ENCODE measurements around the gene KIF5A. TPM values are rescaled to one million over a fixed set of nuclear protein-coding genes. Genes with fewer than 3 reads are reported as not detected.
"Not testable (repeated sequence)": the region's sequence is repeated elsewhere in the genome, so short reads cannot be mapped to it uniquely, and the experiment has no call there.

Gene KIF5A
- total RNA-seq, 4 donors from 2014 or later, result 0.34 to 0.67 (median 0.51) TPM

DNA sequence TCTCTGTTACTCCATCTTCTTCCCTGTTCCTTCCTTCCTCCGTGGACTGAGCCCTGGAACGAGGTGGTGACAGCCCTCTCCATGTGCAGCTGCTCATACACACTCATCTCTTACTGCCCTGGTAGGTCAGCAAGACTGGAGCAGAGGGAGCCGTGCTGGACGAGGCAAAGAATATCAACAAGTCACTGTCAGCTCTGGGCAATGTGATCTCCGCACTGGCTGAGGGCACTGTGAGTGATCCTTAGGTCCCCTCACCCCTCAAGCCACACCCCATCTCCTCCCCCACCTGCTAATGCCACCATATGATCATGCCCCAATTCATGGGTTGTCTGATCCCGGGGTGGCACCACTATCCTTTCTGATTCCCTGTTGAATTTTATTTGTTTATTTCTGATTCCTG lies 19.0 kb downstream of the KIF5A start:
- no peak overlapping the region for H3K4me3 ChIP-seq (replicated peaks in 1 of 3)
- WGBS, 2 donors, result 80 to 85% methylated on average over 6 of the region's 6 CpGs
- no peak for DNase-seq
- H3K36me3 ChIP-seq, result no peaks in the 10 kb centered on the region
- H3K9me3 ChIP-seq, result no peaks in the 10 kb centered on the region
- TF ChIP-seq, protein P1, sequence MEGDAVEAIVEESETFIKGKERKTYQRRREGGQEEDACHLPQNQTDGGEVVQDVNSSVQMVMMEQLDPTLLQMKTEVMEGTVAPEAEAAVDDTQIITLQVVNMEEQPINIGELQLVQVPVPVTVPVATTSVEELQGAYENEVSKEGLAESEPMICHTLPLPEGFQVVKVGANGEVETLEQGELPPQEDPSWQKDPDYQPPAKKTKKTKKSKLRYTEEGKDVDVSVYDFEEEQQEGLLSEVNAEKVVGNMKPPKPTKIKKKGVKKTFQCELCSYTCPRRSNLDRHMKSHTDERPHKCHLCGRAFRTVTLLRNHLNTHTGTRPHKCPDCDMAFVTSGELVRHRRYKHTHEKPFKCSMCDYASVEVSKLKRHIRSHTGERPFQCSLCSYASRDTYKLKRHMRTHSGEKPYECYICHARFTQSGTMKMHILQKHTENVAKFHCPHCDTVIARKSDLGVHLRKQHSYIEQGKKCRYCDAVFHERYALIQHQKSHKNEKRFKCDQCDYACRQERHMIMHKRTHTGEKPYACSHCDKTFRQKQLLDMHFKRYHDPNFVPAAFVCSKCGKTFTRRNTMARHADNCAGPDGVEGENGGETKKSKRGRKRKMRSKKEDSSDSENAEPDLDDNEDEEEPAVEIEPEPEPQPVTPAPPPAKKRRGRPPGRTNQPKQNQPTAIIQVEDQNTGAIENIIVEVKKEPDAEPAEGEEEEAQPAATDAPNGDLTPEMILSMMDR (IDR thresholded peaks at IDR 0.05), result no peak
- no peak for TF ChIP-seq POLR2A (IDR thresholded peaks at IDR 0.05)
- intact Hi-C loops (cut with DNase I), result no loop called here
- no peak overlapping the region for H3K27ac ChIP-seq
- no peaks in the 10 kb centered on the region for H3K4me1 ChIP-seq
- no peaks in the 10 kb centered on the region for H3K27me3 ChIP-seq

DNA sequence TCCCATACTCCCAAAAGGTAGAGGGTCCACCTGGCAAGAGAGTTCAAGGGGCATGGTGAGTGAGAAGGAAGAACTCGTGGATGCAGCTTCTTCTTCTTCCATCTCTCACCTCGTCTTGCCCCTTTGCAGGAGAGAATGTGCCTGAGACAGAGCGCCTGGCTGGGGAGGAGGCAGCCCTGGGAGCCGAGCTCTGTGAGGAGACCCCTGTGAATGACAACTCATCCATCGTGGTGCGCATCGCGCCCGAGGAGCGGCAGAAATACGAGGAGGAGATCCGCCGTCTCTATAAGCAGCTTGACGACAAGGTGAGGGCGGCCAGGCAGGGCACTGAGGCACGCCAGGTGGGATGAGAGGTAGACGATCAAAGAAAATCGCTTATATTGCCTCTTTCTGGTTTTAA lies 20.0 kb downstream of the KIF5A start:
- 90 to 93% methylated on average over 18 of the region's 18 CpGs for WGBS, 2 donors
- no peak for DNase-seq
- intact Hi-C loops (cut with DNase I), result no loop called here

DNA sequence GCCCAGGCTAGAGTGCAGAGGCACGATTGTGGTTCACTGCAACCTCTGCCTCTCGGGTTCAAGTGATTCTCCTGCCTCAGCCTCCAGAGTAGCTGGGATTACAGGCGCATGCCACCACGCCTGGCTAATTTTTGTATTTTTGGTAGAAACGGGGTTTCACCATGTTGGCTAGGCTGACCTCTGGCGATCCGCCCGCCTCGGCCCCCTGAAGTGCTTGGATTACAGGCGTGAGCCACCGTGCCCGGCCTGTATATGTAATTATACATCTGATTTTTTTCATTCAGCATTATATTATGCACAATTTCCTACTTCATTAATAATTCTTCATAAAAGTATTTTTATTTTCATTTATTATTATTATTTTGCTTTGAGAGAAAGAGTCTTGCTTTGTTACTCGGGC lies 20.6 kb downstream of the KIF5A start:
- H3K4me3 ChIP-seq (replicated peaks in 1 of 3); H3K36me3 ChIP-seq; H3K27me3 ChIP-seq; H3K9me3 ChIP-seq; intact Hi-C loops (cut with DNase I); H3K27ac ChIP-seq; H3K4me1 ChIP-seq; DNase-seq: not testable (repeated sequence)
- 89% methylated on average over 13 of the region's 13 CpGs for WGBS, 2 donors

More for the DNA sequence above, 20.0 kb downstream of the KIF5A start:
- H3K27me3 ChIP-seq, result no peaks in the 10 kb centered on the region
- TF ChIP-seq, protein P1 (IDR thresholded peaks at IDR 0.05), result no peak
- H3K36me3 ChIP-seq, result no peaks in the 10 kb centered on the region
- H3K4me1 ChIP-seq, result no peaks in the 10 kb centered on the region
- no peak overlapping the region for H3K4me3 ChIP-seq (replicated peaks in 1 of 3)
- H3K27ac ChIP-seq, result no peak overlapping the region
- no peaks in the 10 kb centered on the region for H3K9me3 ChIP-seq

DNA sequence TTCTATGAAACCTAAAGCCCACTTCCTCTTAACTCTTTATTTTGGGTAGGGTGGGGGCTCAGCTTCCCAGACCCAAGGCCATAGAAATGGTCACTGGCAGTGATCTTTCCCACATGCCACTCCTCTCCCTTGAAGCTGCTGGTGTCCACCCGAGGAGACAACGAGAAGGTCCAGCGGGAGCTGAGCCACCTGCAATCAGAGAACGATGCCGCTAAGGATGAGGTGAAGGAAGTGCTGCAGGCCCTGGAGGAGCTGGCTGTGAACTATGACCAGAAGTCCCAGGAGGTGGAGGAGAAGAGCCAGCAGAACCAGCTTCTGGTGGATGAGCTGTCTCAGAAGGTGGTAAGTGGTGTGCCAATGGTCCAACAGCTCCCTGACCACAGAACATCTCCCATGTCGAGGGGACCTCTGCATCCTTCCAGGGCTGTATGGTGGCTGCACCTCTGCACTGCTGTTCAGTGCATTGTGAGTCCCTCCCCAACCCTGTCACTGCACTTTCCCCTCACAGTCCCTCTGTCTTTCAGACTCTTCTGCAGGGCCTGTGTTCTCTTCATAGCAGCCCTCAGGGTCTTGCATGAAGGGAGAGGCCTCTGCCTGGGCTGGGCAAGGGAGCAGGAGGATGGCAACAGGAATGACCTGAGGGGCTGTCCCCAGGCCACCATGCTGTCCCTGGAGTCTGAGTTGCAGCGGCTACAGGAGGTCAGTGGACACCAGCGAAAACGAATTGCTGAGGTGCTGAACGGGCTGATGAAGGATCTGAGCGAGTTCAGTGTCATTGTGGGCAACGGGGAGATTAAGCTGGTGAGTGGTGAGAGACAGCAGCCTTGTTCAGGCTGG lies 22.3 kb downstream of the KIF5A start:
- DNase-seq, result no peak
- Histone ChIP-seq H3K36me3 (no peaks in the 10 kb centered on the region), H3K27me3 (no peaks in the 10 kb centered on the region), H3K4me1 (no peaks in the 10 kb centered on the region), H3K9me3 (no peaks in the 10 kb centered on the region), H3K4me3 (replicated peaks in 1 of 3) (no peak overlapping the region), H3K27ac (no peak overlapping the region)
- 91 to 94% methylated on average over 11 to 12 of the region's 12 CpGs for WGBS, 2 donors
- TF ChIP-seq, protein P1 (IDR thresholded peaks at IDR 0.05), result no peak
- no peak for TF ChIP-seq POLR2A (IDR thresholded peaks at IDR 0.05)
- intact Hi-C loops (cut with DNase I), result no loop called here

DNA sequence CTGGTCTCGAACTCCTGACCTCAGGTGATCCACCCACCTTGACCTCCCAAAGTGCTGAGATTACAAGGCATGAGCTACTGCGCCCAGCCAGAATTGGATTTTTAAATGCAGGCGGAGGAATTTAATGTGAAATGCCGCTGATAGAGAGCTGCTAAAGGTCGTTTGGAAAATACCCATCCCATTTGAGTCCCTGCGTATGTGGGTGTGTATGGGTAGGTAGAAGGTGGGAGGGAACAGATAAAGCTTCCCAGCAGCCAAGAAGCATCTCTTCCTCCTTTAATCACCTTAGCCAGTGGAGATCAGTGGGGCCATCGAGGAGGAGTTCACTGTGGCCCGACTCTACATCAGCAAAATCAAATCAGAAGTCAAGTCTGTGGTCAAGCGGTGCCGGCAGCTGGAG lies 25.0 kb downstream of the KIF5A start:
- H3K36me3 ChIP-seq, result no peaks in the 10 kb centered on the region

More for the DNA sequence above, 25.0 kb downstream of the KIF5A start:
- Histone ChIP-seq H3K27ac (no peak overlapping the region), H3K4me3 (replicated peaks in 1 of 3) (no peak overlapping the region), H3K4me1 (no peaks in the 10 kb centered on the region), H3K27me3 (no peaks in the 10 kb centered on the region), H3K9me3 (no peaks in the 10 kb centered on the region)
- DNase-seq, result no peak
- TF ChIP-seq, protein P1 (IDR thresholded peaks at IDR 0.05), result no peak
- TF ChIP-seq POLR2A (IDR thresholded peaks at IDR 0.05), result no peak
- intact Hi-C loops (cut with DNase I), result no loop called here
- WGBS, 2 donors, result 87 to 93% methylated on average over 10 of the region's 10 CpGs
